DND-41 (cell line): Measurements from ENCODE around the gene COG6.

Source experiments
- CTCF ChIP-seq: IDR thresholded peaks from 2 replicates; pipeline ENCODE4 v1.5.1; 2012; ENCODE audit warnings: borderline replicate concordance, low read length, moderate library complexity, mild to moderate bottlenecking; ENCODE audit not compliant: poor library complexity, severe bottlenecking; ENCODE audit errors: extremely low read depth
- EZH2 ChIP-seq: IDR thresholded peaks from 3 replicates; pipeline ENCODE4 v1.6.1; 2012; ENCODE audit warnings: borderline replicate concordance, low read depth, mild to moderate bottlenecking, moderate library complexity, low read length, inconsistent platforms; ENCODE audit not compliant: severe bottlenecking

GRCh38 chr13:39655041-39655568 lies 357 bp upstream of the COG6 start:
- TF ChIP-seq CTCF (no peak), EZH2 (no peak)
